Suprapubic skin (tissue), 3 donors: ENCODE results near the gene SLC2A8.

Source experiments
- CTCF ChIP-seq, 2 donors: fragments of 200-600 bp in 1 of 2; fragments of 450-650 bp in 1 of 2; sonication (generic) in 1 of 2; IDR thresholded peaks; one replicate each; pipeline ENCODE4 v1.5.1; 2016 to 2019; ENCODE audit warnings: antibody characterized with exemption in 2 of 2, mild to moderate bottlenecking in 1 of 2, moderate library complexity in 1 of 2
- EP300 ChIP-seq: sonication (generic); formaldehyde crosslinking; IDR thresholded peaks from one replicate; pipeline ENCODE4 v1.6.1; 2017; ENCODE audit warnings: antibody characterized with exemption

DNA sequence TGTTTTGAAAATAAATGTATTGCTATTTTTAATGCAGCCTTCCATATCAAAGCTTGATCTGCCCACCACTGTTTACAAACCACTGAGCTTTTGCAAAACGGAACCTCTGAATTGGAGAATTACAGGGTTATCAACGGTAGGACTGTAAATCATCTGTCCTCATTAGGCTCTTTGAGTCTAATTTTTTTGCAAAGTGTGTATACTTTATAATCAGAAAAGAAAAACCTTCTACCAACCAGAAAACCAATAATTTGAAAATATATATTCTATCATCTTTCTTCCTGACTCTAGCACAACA, 6.8 kb upstream of the SLC2A8 start:
- TF ChIP-seq CTCF (IDR thresholded peaks at IDR 0.05), result no peak
- no peak for TF ChIP-seq EP300
